ENCODE results near the gene C20orf96. TPM values are rescaled to one million over a fixed set of nuclear protein-coding genes. Genes with fewer than 3 reads are reported as not detected.

C20orf96 gene
- total and polyA plus RNA-seq, 2 experiments from 2014 or later: 9.3 to 41.9 TPM

DNA sequence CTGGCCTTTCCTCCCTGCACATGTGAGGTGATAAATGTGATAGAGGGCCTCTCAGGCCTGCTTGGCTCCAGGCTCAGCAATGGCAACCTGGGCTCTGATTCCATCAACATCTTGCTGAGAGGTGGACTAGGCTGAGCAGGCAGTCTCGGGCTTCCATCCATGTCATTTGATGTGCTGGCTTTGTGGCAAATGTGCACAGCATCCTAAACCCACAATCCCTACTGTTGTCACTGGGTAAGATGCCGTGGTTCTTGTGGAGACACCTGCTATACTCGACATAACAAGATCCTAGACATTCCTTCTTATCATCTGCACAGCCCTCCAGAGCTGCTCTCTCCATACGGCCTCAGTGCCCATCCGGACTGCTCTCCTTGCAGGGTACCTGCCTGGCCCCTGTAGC is 4.1 kb upstream of the C20orf96 start:
- Histone ChIP-seq H3K27ac (no peak overlapping the region), H3K9me3 (ENCODE audit: low read depth) (no peaks in the 10 kb centered on the region), H3K36me3 (no peaks in the 10 kb centered on the region), H3K4me1 (ENCODE audit: low read depth) (peaks cover 14% of the 10 kb centered on the region), H3K27me3 (no peaks in the 10 kb centered on the region), H3K4me3 (no peak overlapping the region)
- no peak for DNase-seq (ENCODE audit: low read depth in 1 of 2, low spot score in 1 of 2)
- TF ChIP-seq, protein P1, sequence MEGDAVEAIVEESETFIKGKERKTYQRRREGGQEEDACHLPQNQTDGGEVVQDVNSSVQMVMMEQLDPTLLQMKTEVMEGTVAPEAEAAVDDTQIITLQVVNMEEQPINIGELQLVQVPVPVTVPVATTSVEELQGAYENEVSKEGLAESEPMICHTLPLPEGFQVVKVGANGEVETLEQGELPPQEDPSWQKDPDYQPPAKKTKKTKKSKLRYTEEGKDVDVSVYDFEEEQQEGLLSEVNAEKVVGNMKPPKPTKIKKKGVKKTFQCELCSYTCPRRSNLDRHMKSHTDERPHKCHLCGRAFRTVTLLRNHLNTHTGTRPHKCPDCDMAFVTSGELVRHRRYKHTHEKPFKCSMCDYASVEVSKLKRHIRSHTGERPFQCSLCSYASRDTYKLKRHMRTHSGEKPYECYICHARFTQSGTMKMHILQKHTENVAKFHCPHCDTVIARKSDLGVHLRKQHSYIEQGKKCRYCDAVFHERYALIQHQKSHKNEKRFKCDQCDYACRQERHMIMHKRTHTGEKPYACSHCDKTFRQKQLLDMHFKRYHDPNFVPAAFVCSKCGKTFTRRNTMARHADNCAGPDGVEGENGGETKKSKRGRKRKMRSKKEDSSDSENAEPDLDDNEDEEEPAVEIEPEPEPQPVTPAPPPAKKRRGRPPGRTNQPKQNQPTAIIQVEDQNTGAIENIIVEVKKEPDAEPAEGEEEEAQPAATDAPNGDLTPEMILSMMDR (IDR thresholded peaks at IDR 0.05; ENCODE audit: low read depth, low read length): no peak

DNA sequence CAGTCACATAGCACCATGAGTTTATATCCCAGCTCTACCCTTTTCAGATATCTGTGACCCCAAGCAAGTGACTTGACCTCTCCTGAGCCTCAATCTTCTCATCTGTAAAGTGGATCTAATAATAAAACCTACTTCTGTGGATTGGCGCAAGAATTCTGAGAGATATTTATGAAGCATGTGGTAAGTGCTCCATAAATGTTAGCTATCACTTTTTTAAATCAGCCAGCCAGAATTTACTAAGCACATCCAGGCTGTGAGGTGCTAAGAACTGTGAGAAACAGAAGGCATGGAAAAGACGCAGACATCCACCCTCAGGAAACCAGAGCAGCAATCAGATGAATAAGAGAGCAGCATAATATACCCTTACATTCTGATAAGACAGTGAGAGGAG is 862 bp downstream of the C20orf96 start:
- TF ChIP-seq, protein P1 (IDR thresholded peaks at IDR 0.05; ENCODE audit: low read depth, low read length): no peak
- no peaks in the 10 kb centered on the region for H3K27me3 ChIP-seq
- H3K27ac ChIP-seq: peak overlapping the region; percentile 86
- H3K4me1 ChIP-seq (ENCODE audit: low read depth): peaks cover 10% of the 10 kb centered on the region
- no peaks in the 10 kb centered on the region for H3K36me3 ChIP-seq
- peak in 1 of 2 donors; percentile 15 for DNase-seq (ENCODE audit: low read depth in 1 of 2, low spot score in 1 of 2)
- H3K4me3 ChIP-seq: peak overlapping the region; percentile 55
- H3K9me3 ChIP-seq (ENCODE audit: low read depth): no peaks in the 10 kb centered on the region

DNA sequence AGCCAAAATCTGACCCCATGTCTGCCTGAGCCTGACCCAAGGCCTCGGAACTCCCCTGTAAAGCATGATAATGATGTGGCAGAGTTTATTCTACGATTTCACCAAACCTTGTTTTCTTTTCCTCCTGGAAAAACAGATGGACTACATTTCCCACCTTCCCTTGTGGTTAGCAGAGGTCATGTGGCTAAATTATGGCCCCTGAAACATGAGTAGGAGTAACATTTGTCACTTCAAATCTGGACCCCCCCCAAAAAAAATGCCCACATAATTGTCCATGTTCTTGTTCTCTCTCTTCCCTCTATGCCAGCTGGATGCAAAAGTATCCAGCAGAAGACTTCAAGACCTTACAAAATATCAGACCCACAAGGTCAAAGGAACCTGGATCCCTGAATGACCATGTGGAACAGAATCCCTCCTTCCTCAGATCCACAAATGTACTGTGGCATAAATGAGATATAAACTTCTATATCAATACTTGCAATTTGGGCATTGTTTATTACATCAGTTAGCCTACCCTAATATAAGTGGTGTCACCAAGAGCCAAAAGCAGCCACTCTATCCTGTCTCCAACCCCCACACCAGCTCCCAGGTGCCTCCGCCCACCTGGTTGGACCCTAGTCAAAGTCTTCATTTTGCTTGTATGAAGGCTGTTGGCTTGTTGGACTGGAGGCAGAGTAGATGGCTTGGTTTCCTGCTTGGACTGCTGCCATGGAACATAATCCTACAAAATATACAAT is 1.4 kb downstream of the C20orf96 start:
- Histone ChIP-seq H3K27me3 (no peaks in the 10 kb centered on the region), H3K4me1 (ENCODE audit: low read depth) (peaks cover 10% of the 10 kb centered on the region), H3K4me3 (peak overlapping the region; percentile 55), H3K36me3 (no peaks in the 10 kb centered on the region), H3K9me3 (ENCODE audit: low read depth) (no peaks in the 10 kb centered on the region), H3K27ac (no peak overlapping the region)
- DNase-seq (ENCODE audit: low read depth in 1 of 2, low spot score in 1 of 2): no peak
- TF ChIP-seq, protein P1 (IDR thresholded peaks at IDR 0.05; ENCODE audit: low read depth, low read length): no peak

DNA sequence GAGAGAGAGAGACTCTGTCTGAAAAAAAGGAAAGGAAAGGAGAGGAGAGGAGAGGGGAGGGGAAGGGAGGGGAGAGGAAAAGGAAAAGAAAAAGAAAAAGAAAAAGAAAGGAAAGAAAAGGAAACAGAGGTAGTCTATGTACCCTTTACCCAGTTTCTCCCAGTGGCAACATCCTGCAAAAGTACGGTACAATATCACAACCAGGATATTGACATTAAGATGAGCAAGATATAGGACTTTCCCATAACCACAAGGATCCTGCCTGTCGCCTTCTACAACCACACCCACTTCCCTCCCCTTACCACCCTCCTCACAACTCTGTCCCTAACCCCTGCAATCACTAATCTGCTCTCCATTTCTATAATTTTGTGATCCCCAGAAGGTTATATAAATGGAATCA is 4.0 kb downstream of the C20orf96 start:
- Histone ChIP-seq H3K4me3 (no peak overlapping the region), H3K9me3 (ENCODE audit: low read depth) (no peaks in the 10 kb centered on the region), H3K27me3 (no peaks in the 10 kb centered on the region), H3K4me1 (ENCODE audit: low read depth) (peaks cover 8% of the 10 kb centered on the region), H3K27ac (no peak overlapping the region), H3K36me3 (peaks cover 7% of the 10 kb centered on the region)
- TF ChIP-seq, protein P1 (IDR thresholded peaks at IDR 0.05; ENCODE audit: low read depth, low read length): no peak
- DNase-seq (ENCODE audit: low read depth in 1 of 2, low spot score in 1 of 2): no peak

DNA sequence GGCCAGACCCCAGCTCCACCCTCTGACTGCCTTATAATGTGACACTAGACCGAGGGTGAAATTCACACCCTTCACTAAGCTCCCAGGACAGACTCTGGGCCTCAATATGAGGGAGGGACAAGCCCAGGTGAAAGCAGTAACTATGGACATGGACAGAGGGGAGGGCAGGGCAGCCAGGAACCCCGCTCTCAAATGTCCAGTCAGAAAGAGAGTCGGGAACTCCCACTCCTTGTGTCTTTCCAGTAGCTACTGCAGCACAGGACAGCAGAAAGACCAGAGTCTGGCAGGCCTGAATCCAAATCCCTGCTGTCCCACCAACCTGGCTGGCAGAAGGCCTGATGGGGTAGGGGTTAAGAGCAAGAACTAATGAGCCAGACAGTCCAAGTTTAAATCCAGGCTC is 6.4 kb downstream of the C20orf96 start:
- TF ChIP-seq, protein P1 (IDR thresholded peaks at IDR 0.05; ENCODE audit: low read depth, low read length): no peak
- H3K27ac ChIP-seq: no peak overlapping the region
- DNase-seq (ENCODE audit: low read depth in 1 of 2, low spot score in 1 of 2): no peak
- H3K9me3 ChIP-seq (ENCODE audit: low read depth): no peaks in the 10 kb centered on the region
- H3K4me1 ChIP-seq (ENCODE audit: low read depth): no peaks in the 10 kb centered on the region
- H3K36me3 ChIP-seq: peaks cover 10% of the 10 kb centered on the region
- no peaks in the 10 kb centered on the region for H3K27me3 ChIP-seq
- H3K4me3 ChIP-seq: no peak overlapping the region
